Kasumi-1 (cell line): ENCODE results near the gene FCRL3.
A peak's percentile ranks its signal among the peaks of the same experiment; 100 is the strongest.
"Not testable (repeated sequence)": the region's sequence is repeated elsewhere in the genome, so short reads cannot be mapped to it uniquely, and the experiment has no call there.

Source experiments
- DNase-seq, 2 experiments: peaks; one replicate each; lab custom pipeline; 2025; lab: John Stamatoyannopoulos, UW

FCRL3 gene, protein sequence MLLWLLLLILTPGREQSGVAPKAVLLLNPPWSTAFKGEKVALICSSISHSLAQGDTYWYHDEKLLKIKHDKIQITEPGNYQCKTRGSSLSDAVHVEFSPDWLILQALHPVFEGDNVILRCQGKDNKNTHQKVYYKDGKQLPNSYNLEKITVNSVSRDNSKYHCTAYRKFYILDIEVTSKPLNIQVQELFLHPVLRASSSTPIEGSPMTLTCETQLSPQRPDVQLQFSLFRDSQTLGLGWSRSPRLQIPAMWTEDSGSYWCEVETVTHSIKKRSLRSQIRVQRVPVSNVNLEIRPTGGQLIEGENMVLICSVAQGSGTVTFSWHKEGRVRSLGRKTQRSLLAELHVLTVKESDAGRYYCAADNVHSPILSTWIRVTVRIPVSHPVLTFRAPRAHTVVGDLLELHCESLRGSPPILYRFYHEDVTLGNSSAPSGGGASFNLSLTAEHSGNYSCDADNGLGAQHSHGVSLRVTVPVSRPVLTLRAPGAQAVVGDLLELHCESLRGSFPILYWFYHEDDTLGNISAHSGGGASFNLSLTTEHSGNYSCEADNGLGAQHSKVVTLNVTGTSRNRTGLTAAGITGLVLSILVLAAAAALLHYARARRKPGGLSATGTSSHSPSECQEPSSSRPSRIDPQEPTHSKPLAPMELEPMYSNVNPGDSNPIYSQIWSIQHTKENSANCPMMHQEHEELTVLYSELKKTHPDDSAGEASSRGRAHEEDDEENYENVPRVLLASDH

DNA sequence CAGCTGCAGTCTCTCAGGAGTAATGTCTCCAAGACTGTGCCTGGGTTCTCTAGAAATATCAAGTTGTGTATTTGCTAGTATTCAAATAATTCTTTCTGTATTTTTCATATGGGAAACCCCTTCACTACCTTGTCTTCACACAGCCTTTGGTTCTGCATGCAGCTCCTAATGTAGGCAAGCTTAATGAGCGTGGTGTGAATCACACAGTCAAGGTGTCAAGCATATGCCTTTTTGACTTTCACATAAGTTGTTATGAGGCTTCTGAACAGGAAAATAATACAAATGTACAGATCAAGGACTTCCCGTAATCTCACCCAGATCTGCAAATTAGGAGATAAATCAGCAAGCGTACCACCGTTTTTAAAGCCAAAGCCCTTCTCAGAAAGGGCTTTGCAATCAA is at the start of gene FCRL3:
Gene FCRL3, minus strand, starts transcription at position 38 of the 400 bp plus-strand sequence. CDS start 280 bp downstream, outside the sequence.
- no peak for DNase-seq

DNA sequence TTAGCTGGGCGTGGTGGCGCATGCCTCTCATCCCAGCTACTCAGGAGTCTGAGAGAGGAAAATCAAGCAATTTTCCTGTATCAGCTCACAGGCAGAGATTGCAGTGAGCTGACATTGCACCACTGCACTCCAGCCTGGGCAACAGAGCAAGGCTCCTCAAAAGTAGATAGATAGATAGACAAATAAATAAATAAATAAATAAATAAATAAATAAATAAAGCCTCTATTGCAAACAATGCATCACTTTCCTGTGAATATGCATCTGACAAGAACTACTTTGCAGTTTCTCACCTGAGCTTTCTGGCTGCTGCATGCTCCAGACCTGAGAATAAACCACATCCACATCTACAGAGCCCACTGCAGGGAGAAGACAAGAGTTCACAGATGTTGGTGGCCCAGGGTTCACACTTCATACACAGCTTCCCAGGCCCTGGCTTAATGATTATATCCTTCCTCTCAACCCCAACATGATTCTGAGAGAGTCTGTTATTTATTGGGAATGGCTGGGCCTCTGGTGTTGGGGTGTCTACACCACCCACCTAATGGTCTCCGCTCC is 47.8 kb upstream of the FCRL3 start:
- DNase-seq: no peak

DNA sequence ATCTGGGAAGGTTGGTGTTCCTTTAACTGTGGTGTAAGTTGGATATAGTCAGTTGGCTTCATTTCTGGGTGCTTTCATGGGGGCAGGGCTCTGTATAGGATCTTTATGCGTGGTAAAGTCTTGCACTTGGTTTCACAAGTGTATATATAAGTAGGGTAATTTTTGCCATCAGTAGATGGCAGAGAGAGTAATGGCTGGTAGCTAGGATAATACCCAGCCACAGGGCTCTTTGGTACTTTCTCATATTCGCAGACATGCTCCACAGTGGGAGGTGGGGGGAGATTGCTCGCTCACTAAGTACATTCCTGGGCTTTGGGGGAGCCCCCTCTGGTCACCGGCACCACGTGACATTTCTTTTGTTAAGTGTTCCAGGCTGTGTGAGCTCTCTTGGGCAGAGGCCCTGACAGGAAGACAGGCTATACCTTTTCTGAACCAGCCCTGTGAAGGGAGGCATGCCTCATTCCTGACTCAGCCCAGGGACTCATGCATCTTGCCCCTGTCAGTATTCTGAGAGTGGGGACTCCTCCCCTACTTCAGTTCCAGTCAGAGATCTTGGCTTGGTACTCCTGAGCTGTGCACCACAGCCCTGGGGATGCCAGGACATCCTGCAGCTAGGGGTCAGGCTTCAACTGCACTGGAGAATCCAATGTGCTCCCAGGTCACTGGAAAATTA is 38.8 kb upstream of the FCRL3 start:
- no peak for DNase-seq

DNA sequence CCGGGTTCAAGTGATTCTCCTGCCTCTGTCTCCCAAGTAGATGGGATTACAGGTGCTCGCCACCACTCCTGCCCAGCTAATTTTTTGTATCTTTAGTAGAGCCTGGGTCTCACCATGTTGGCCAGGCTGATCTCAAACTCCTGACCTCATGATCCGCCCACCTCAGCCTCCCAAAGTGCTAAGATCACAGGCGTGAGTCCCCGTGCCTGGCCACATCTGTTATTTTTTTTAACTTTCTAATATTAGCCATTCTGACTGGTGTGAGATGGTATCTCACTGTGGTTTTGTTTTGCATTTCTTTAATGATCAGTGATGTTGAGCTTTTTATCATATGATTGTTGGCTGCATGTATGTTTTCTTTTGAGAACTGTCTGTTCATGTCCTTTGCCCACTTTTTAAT is 35.4 kb upstream of the FCRL3 start:
- not testable (repeated sequence) for DNase-seq

DNA sequence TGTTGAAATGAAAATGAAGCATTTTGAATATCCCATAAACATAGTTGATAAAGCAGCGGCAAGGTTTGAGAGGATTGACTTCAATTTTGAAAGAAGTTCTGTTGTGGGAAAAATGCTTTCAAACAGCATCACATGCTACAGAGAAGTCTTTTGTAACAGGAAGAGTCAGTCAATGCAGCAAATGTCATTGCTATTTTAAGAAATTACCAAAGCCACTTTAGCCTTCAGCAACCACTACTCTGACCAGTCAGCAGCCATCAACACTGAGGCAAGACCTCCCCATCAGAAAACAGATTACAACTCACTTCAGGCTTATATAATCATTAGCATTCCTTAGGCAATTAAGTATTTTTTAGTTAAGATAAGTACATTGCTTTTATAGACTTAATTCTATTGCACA is 33.8 kb upstream of the FCRL3 start:
- DNase-seq: no peak

DNA sequence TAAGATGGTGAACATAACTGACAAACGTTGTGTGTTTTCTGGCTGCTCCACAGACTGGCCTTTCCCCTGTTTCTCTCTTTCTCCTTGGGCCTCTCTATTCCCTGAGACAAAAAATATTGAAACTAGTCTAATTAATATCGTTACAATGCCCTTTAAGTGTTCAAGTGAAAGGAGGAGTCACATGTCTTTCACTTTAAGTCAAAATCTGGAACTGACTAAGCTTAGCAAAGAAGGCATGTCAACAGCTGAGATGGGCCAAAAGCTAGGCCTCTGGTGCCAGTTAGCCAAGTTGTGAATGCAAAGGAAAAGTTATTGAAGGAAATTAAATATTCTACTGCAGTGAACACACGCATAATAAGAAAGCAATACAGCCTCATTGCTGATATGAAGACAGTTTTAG is 32.2 kb upstream of the FCRL3 start:
- DNase-seq: no peak

DNA sequence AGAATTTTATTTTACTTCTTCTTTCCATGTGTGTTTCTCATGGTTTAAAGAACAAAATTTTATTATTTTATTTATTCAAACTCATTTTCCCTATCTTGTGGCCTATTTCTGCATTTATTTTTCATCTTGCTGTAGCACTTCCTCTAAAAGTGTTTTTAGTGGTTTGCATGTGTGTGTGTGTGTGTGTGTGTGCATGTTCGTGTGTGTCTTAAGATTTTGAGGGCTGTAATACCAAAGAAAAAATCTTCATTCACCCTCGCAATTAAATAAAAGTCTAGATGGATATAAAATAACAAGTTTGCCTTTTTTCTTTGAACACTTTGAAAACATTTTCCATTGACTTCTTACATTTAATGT is 24.6 kb upstream of the FCRL3 start:
- no peak for DNase-seq

DNA sequence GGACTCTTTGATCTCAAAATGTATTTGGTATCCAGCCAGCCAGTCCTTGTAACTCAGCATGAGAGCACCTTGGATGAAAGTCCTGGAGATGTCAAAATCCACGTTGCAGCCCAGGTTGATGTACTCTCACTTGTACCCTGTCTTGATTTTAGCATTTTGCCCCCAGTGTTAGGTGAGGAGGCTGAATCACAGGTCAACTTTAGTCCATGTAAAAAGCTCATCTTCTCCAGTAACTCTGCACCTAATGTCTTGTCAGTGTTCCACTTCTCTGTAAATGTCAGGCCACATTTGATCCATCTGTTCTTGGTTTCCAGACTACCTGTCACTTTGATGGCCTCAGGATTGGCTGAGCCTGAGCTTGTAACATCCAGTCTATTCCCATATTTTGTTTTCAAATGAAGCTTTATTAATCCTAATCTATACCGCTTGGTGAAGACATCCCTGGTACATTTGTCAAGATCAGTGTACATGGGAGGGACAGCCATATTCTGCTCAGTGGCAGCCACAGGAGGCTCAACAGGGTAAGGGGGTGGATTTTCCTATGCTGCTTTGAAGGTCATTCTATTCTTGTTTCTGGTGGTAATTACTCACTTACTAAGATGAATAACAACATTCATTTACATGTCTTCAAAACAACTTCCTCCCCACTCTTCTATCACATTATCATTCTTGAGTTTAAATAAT is 24.1 kb upstream of the FCRL3 start:
- DNase-seq: no peak

DNA sequence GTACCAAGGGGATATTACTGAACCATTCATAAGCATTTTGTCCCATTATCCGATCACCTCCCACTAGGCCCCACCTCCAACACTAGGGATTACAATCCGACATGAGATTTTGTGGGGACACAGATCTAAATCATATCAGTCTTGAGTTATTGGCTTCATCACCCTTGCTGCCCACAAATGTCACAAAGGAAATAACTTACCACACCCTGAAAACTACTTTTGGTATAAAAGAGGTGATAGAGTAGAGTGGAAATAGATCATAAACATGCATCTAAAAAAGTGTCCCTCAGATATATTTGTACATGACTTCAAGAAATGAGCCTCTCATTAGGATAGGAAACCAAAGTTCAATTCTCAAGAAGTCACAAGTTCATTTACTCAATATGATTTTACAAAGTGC is 22.6 kb upstream of the FCRL3 start:
- DNase-seq: no peak

DNA sequence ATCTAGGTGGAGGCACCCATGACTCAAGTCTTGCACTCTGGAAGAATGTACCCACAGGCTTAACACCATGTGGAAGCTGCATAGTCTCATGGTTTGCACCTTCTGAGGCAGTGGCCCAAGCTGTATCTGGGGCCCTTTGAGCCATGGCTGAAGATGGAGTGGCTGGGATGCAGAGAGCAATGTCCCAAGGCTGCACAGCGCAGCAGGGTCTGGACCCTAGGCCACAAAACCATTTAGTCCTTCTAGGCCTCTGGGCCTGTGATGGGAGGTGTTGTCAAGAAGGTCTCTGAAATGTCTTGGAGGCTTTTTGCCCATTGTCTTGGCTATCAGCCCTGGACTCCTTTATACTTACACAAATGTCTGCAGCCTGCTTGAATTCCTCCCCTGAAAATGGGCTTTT is 21.4 kb upstream of the FCRL3 start:
- DNase-seq: no peak

DNA sequence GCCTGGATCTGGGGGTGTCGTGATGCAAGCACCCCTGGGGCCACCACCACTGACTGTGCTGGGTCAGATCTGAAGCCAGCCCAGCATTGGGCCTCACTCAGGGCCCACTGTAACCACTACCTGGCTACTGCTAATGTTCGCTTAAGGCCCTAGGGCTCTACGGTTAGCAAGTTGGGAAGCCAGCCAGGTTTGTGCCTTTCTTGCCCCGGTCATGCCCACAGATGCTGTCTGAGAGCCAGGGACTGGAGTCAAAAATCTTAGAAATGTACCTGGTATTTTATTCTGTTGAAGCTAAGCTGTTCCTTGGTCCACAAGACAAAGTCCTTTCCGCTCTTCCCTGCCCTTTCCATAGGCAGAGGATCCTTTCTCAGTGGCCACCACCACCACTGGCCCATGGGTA is 15.2 kb upstream of the FCRL3 start:
- no peak for DNase-seq

DNA sequence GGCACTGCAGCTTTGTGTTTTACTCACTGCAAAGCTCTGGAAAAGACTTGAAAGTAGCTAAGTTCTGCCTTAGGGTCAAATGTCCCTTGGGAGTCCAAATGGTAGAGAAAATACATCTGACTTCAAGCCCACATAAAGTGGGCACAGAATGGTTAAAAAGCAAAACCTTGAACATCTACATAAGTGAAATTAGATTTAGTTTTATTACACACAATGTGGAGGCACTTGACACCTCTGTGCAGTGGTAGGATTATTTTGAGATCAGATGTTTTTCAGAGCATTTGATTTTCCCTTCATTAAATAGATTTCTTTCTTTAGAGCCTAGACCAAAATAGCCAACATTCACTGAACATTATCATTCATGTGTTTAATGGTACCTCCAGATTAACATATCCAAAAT is 11.2 kb upstream of the FCRL3 start:
- no peak for DNase-seq

DNA sequence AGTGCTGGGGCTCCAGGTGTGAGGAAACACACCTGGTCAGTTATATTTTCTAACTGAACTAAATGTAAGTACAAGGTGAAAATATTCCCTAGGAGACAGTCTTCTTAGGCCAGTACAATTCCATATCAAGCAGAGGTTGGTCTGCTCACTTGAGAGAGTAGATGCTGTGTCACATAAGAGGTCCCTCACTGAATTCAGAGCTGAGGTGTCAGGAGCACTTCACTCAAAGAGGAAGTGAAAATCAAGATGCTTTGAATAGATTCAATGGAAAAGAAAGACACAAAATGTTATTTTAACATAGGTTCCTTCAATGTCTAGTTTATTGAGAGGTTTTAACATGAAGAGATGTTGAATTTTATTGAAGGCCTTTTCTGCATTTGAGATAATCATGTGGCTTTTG is 4.3 kb upstream of the FCRL3 start:
- no peak for DNase-seq

DNA sequence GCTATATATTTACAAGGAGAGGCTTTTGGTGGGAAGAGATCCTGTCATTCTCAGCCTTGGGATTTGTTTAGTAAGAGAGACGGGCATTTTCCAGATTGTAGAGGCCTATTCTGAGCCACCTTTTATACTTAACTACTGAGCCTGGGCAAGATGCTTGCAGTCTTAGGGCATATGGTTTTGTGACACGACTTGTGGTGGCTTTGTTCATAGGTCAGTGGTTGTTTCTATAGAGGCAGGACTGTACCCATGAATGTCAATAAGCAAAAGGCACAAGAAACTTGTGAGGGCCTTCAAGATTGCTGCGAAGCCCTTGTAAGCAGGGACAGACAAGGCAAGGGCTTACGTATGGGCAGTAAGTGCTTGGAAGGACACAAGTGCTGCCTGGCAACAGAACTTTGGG is 3.4 kb upstream of the FCRL3 start:
- DNase-seq: no peak

DNA sequence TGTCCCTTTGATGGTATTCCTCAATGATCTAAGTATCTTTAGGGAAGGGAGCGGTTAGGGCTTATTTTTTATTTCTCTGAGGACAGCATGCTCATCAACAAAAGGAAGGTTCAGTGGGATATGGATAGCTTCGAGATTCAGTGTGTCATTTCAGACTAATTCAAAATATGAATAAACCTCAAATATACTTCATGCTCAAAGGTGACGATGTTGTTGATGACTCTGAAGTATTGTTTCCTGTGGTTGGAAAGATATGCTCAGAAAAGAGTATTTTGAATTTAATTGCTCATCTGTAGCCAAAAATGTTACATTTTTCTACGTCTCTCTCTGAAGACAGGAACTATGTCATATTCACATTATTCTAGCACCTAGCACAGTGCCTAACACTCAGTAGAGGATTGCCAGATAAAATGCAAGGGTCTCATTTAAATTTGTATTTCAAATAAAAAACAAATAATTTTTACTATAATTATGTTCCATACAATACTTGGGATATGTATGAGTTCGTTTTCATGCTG is 1.8 kb upstream of the FCRL3 start:
- DNase-seq: no peak

DNA sequence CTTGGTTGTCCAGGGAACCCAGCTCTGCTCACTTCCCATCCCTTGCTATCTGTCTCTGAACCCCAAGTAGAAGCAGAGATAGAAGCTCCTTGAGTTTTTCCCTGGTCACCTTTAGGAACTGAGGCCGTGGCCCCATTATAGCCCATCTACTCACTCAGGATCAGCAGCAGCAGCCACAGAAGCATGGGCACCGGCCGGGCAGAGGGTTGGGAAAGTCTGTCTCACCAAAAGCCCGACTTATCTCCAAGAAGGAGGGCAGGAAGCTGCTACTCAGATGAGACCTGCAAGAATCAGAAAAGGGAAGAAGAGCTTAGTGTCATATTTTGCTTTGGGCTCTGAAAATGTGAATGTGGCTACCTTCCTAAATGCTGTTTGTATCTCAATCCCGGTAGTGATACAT is 264 bp downstream of the FCRL3 start:
- no peak for DNase-seq

DNA sequence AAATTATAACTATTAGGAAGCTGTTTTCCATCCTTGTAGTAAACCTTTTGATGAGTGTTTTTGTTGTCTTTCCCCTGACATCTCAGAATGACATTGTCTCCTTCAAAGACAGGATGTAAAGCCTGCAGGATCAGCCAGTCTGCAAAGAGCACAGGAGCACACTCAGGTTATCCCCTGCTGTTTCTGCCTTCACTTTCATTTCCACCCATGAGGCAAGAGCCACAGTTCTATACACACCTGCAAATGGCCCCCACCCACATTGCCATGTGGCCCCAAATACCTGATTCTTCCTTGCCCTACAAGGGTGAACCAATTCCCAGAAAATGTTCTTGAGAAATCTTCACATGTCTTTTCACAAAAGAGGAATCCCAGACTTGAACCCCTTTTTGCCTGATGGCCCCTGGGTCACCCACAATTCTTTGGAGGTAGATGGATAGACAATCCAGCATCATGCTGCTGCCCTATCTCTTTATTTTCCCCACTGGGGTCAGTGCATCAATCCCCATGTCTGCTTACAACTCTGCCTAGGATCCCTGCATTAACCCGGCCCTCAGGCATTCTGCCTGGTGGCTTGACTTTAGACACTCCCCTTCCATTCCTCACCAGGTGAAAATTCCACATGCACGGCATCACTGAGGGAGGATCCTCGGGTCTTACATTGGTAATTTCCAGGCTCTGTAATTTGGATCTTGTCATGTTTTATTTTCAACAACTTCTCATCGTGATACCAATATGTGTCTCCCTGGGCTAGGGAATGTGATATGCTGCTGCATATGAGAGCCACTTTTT is 2.6 kb downstream of the FCRL3 start:
- DNase-seq: no peak

DNA sequence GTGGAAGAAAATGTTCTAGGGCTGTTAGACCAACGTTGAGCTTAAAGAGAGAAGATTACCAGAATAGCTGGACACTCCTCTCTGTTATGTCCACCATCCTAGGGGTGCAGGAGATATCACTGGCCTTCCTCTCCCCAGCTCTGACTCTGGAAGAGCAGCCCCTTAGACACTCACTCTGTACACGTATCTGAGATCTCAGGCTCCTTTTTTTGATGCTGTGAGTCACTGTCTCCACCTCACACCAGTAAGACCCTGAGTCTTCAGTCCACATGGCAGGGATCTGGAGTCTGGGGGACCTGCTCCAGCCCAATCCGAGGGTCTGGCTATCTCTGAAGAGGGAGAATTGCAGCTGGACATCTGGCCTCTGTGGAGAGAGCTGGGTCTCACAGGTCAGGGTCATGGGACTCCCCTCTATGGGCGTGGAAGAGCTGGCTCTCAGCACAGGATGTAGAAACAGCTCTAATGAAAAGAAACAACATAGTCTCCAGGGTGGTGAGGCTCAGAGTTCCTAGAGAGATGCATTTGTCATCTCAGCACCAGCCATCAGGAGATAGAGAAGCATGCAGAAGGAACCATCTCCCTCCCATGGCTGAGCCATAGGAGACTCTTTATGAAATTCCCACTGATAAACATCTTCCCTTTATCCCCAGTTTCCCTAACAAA is 3.5 kb downstream of the FCRL3 start:
- no peak for DNase-seq

DNA sequence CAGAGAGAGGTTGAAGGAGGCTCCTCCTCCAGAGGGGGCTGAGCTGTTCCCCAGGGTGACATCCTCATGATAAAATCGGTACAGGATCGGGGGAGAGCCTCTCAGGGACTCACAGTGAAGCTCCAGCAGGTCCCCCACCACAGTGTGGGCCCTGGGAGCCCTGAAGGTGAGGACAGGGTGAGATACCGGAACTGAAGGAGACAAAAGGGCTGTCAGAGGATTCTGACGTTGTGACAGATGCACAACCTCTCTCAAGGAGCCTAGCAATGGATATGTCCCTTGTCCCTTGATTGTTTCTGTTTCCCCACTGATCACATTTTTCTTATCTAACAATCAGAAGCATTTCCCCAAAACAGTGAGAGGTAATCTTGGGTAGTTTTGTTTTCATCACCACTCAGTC is 5.2 kb downstream of the FCRL3 start:
- no peak for DNase-seq

DNA sequence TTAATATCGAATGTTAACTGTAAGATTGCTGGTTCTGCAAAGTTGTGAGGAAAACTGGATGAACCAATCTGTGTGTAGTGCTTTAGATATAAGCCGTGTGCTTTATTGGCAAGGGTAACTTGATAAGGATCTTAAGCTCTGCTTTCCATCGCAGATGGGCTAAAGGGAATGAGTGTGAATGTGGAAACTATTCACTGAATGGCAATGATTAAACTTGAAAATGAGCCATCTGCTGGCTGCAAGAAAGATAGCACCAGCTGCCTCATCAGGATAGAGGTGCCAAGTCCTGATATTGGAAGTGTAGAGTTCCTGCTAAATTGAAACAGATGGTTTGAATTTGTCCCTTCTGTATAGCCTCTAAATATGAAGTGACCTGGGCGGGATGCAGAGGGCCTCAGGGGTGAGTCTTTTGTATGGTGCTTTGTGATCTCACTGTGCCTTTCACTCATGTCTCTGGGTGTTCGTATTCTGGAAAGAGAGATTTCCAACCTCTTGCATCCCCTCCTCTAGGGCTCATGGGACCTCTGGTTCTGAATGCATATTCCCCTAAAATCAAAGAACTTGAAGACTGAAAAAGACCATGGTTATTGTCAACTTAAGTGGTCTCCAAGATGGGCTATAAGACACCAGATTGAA is 9.2 kb downstream of the FCRL3 start:
- peak; percentile 31 to 34 for DNase-seq
